H7 (cell line): ENCODE measurements around the gene LRBA. TPM values are rescaled to one million over a fixed set of nuclear protein-coding genes. Genes with fewer than 3 reads are reported as not detected.
A peak's percentile ranks its signal among the peaks of the same experiment; 100 is the strongest.

Experiments used
- DNase-seq: peaks from one replicate; pipeline ENCODE4 v3.0.0; 2012
- H3K27me3 ChIP-seq: 2 replicates; pipeline ENCODE4 v1.6.0; 2011; ENCODE audit warnings: mild to moderate bottlenecking, low read length; ENCODE audit not compliant: control insufficient read depth, insufficient read depth
- H3K36me3 ChIP-seq: replicated peaks from 2 replicates; pipeline ENCODE4 v1.5.1; 2011; ENCODE audit warnings: low read length; ENCODE audit not compliant: control insufficient read depth, insufficient read depth
- H3K4me3 ChIP-seq: 2 replicates; pipeline ENCODE4 v1.5.1; 2011; ENCODE audit warnings: low read depth, mild to moderate bottlenecking, control low read depth, low read length, moderate library complexity; ENCODE audit not compliant: insufficient read depth
- total RNA-seq: library from RNA; depleted of rRNA; stranded (reverse); fragments of >200 nt; shearing (Covaris generic); gene quantifications from 2 replicates; pipeline ENCODE4 v1.2.3, GENCODE V29; 2014

Gene LRBA
- total RNA-seq, 1 experiment from 2014 or later: 47.3 TPM

DNA sequence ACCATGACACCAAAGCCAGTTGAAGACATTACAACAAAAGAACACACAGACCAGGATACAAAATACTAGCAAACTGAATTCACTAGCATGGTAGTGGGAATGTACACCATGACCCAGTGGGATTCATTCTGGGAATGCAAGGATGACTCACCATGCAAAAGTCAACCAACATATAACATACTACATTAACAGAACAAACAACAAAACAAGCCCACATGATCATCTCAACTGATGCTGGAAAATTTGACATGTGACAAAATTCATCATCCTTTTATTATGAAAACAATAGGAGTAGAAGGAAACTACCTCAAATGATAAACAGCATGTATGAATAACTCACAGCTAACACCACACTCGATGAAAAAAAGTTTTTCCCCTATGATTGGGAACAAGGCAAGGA, 746.6 kb downstream of the LRBA start:
- Histone ChIP-seq H3K36me3 (no peaks in the 10 kb centered on the region; the same call in 1 of the 2 replicates), H3K27me3 (no peaks in the 10 kb centered on the region), H3K4me3 (no peak overlapping the region)
- DNase-seq: no peak

DNA sequence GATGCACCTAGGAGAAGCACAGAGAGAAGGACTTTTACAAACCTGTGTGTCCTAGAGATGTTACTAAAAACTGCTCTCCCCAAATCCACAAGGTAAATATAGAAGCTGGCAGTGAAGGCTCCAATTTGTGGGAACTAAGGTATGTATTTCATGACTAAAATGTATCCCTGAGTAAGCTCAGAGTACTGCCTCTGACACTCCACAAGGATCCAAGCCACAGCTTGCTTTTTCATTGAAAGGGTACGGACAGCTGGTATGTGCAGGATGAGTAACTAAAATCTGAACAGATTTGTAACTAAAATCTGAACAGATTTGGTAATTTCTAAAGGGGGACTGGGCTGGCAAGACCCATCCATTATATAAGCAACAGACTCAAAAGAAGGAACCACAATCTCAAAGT, 749.3 kb downstream of the LRBA start:
- Histone ChIP-seq H3K36me3 (no peaks in the 10 kb centered on the region; the same call in 1 of the 2 replicates), H3K4me3 (no peak overlapping the region), H3K27me3 (no peaks in the 10 kb centered on the region)
- no peak for DNase-seq

- Histone ChIP-seq H3K27me3 (no peaks in the 10 kb centered on the region), H3K4me3 (no peak overlapping the region), H3K36me3 (no peaks in the 10 kb centered on the region; the same call in 1 of the 2 replicates)
- DNase-seq: no peak
These were observed 750.4 kb downstream of the LRBA start for GRCh38 chr4:150264595-150265161.

GRCh38 chr4:150262611-150263010, 752.5 kb downstream of the LRBA start:
- H3K27me3 ChIP-seq: no peaks in the 10 kb centered on the region
- no peak for DNase-seq
- H3K4me3 ChIP-seq: no peak overlapping the region
- H3K36me3 ChIP-seq: no peaks in the 10 kb centered on the region; the same call in 1 of the 2 replicates

DNA sequence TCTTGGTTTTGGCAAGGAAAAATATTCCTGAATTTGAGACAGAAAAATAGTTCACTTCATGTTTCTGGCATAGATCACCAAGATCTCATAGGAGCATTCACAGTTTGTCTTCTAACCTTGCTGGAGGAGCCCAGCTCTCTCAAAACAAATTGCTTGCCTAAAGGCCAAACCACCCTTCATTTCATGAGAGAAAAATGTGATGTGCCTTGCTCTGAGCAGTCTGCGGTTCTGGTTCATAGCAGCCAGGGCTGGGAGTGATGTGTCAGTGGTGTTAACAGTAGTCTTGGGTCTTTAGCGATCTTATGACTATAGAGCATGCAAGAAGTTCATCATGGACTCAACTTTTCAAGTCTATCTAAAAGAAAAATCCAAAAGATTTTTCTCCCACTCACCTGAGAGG, 753.5 kb downstream of the LRBA start:
- Histone ChIP-seq H3K4me3 (no peak overlapping the region), H3K27me3 (no peaks in the 10 kb centered on the region), H3K36me3 (no peaks in the 10 kb centered on the region; the same call in 1 of the 2 replicates)
- DNase-seq: no peak

- DNase-seq: no peak
- Histone ChIP-seq H3K36me3 (no peaks in the 10 kb centered on the region), H3K27me3 (no peaks in the 10 kb centered on the region)
These were observed 755.1 kb downstream of the LRBA start for GRCh38 chr4:150259861-150260567.

GRCh38 chr4:150258569-150258968, 756.5 kb downstream of the LRBA start:
- H3K4me3 ChIP-seq: no peak overlapping the region
- no peak for DNase-seq
- H3K36me3 ChIP-seq: no peaks in the 10 kb centered on the region
- no peaks in the 10 kb centered on the region for H3K27me3 ChIP-seq

More at GRCh38 chr4:150259861-150260567, 755.1 kb downstream of the LRBA start:
- H3K4me3 ChIP-seq: no peak overlapping the region

DNA sequence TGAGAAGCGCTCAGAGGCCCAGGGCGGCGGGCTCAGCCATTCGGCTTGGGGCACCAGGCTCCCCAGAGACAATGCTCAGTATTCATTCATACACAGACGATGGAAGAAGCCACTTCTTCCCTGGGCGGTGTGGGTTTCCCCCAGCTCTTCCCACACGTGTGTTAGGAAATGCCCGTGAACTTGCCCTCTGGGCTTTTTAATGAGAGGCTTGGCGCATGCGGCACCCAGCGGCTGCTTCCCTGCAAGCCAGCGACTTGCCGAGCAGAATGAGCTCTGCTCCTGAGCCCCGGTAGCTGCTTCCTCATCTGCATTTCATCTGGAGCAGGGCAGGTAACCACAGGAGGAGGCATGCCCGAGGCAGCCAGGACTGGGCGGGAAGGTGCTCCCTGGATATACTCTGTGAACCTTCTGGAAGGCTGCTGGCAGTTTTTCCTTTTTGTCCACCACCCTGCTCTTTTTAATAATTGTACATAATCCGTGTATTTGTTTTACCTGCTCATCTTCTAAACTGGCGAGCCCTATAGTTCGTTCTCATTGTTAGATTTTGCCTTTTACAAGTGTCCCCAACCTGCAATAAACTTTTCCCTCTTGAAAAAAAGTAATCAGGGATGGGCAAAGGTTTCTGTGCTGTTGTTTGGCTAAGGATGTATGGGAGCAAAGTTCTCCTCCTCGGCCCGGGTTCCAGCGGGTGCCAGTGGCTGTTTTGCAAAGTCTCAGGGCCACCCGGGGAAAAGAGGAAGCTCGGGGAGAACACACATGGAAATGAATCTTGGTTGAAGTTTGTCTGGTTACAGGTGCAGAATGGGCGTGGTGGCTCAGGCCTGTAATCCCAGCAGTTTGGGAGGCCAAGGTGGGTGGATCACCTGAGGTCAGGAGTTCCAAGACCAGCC, 758.0 kb downstream of the LRBA start:
- Histone ChIP-seq H3K36me3 (no peaks in the 10 kb centered on the region), H3K4me3 (no peak overlapping the region), H3K27me3 (no peaks in the 10 kb centered on the region)
- DNase-seq: peak; percentile 86

DNA sequence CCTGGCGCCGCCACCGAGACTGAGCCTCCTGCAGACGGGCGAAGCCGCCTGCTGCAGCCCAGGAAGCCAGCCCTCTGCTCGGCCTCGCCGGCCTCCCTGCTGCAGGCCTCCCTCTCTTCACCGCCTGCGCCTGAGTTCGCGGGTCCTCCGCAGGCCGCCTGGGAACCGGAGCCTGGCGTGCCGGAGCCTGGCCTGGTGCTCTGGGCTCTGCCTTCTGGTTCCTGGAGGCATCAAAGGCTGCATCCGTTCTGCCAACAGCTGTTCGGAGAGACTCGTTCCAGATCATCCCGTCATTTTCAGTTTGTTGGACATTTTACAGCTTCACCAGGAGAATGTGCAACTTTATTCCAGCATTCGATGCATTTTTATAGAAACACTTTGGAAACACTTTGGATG, 758.9 kb downstream of the LRBA start:
- peak; percentile 36 for DNase-seq

GRCh38 chr4:150255610-150256224, 759.4 kb downstream of the LRBA start:
- Histone ChIP-seq H3K4me3 (no peak overlapping the region), H3K27me3 (no peaks in the 10 kb centered on the region), H3K36me3 (no peaks in the 10 kb centered on the region)
- DNase-seq: no peak

More for the DNA sequence above, 758.9 kb downstream of the LRBA start:
- H3K27me3 ChIP-seq: no peaks in the 10 kb centered on the region
- no peaks in the 10 kb centered on the region for H3K36me3 ChIP-seq
- H3K4me3 ChIP-seq: no peak overlapping the region

GRCh38 chr4:150253965-150254630, 761.0 kb downstream of the LRBA start:
- Histone ChIP-seq H3K36me3 (no peaks in the 10 kb centered on the region), H3K27me3 (no peaks in the 10 kb centered on the region), H3K4me3 (no peak overlapping the region)
- DNase-seq: no peak

- H3K4me3 ChIP-seq: no peak overlapping the region
- no peaks in the 10 kb centered on the region for H3K27me3 ChIP-seq
- H3K36me3 ChIP-seq: no peaks in the 10 kb centered on the region
- DNase-seq: no peak
These were observed 761.7 kb downstream of the LRBA start for GRCh38 chr4:150253416-150253815.

DNA sequence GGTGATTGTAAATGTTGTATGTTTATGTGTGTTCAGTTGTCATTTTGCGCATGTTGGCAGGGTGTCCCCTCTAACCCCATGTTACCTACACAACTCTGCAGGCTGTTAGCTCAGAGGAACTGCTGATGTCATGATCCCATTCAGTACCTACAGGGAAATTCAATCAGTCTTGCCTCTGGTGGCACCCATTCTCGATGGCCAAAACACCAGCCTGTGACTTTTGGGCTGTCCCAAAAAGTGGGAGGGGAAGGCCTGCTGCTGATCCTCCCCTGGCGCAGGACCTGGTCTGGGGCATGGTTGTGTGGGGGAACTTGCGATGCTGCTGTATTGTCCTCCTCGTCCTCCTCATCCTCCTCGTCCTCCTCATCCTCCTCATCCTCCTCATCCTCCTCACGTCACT, 762.3 kb downstream of the LRBA start:
- H3K4me3 ChIP-seq: no peak overlapping the region
- H3K27me3 ChIP-seq: no peaks in the 10 kb centered on the region
- DNase-seq: no peak
- H3K36me3 ChIP-seq: no peaks in the 10 kb centered on the region

- Histone ChIP-seq H3K27me3 (no peaks in the 10 kb centered on the region), H3K4me3 (no peak overlapping the region), H3K36me3 (no peaks in the 10 kb centered on the region)
- DNase-seq: no peak
These were observed 762.8 kb downstream of the LRBA start for GRCh38 chr4:150252306-150252705.
